ENCODE measurements around the gene VLDLR.
A peak's percentile ranks its signal among the peaks of the same experiment; 100 is the strongest.

Gene VLDLR

GRCh38 chr9:2624051-2624682 lies 2.6 kb downstream of the VLDLR start:
- no peak overlapping the region for H3K4me3 ChIP-seq (ENCODE audit: low read depth, low read length)
- no peak for TF ChIP-seq CTCF (IDR thresholded peaks at IDR 0.05; ENCODE audit: low read depth, low read length)
- DNase-seq (ENCODE audit: low read depth, low spot score): no peak
- in situ Hi-C loops (cut with HindIII; ENCODE audit: low sequenced_read_pairs): no loop called here

DNA sequence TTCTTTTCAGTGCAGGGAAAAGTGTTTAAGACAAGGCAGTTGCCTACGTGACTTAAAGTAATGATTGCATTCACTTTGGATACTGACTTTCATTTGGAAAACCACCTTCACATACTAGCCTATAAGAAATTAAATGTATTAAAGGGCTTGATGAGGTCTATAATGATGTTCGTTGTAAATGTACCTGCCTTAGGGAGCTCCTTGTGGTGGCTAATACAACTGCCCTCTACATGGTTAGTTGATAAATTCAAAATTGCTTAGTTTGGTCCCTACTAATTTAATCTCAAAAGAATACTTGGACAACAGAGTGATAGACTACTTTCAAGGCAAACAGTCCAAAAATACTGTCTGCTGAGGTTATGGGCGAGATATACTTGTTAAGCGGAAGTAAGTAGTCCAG lies 3.8 kb downstream of the VLDLR start:
- peak; percentile 9 for TF ChIP-seq CTCF (IDR thresholded peaks at IDR 0.05; ENCODE audit: low read depth, low read length)
- DNase-seq (ENCODE audit: low read depth, low spot score): no peak
- H3K4me3 ChIP-seq (ENCODE audit: low read depth, low read length): no peak overlapping the region
- in situ Hi-C loops (cut with HindIII; ENCODE audit: low sequenced_read_pairs): no loop called here

GRCh38 chr9:2628919-2629318 lies 7.3 kb downstream of the VLDLR start:
- H3K4me3 ChIP-seq (ENCODE audit: low read depth, low read length): no peak overlapping the region
- in situ Hi-C loops (cut with HindIII; ENCODE audit: low sequenced_read_pairs): no loop called here
- DNase-seq (ENCODE audit: low read depth, low spot score): no peak
- no peak for TF ChIP-seq CTCF (IDR thresholded peaks at IDR 0.05; ENCODE audit: low read depth, low read length)

GRCh38 chr9:2630158-2630557 lies 8.6 kb downstream of the VLDLR start:
- in situ Hi-C loops (cut with HindIII; ENCODE audit: low sequenced_read_pairs): no loop called here
- no peak for TF ChIP-seq CTCF (IDR thresholded peaks at IDR 0.05; ENCODE audit: low read depth, low read length)
- no peak overlapping the region for H3K4me3 ChIP-seq (ENCODE audit: low read depth, low read length)
- no peak for DNase-seq (ENCODE audit: low read depth, low spot score)

DNA sequence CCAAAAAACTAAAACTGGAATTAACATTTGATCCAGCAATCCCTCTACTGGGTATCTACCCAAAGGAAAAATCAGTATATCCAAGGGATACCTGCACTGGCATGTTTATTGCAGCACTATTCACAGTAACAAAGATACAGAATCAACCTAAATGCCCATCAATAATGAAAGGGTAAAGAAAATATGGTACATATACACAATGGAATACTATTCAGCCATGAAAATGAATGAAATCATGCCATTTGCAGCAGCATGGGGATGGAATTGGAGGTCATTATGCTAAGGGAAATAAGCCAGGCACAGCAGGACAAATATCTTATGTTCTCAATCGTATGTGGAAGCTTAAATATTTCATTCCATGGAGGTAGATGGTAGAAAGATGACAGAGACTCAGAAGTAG lies 9.7 kb downstream of the VLDLR start:
- no peak overlapping the region for H3K4me3 ChIP-seq (ENCODE audit: low read depth, low read length)
- no peak for TF ChIP-seq CTCF (IDR thresholded peaks at IDR 0.05; ENCODE audit: low read depth, low read length)
- no peak for DNase-seq (ENCODE audit: low read depth, low spot score)
- in situ Hi-C loops (cut with HindIII; ENCODE audit: low sequenced_read_pairs): no loop called here

GRCh38 chr9:2634153-2634552 lies 12.6 kb downstream of the VLDLR start:
- DNase-seq (ENCODE audit: low read depth, low spot score): no peak
- in situ Hi-C loops (cut with HindIII; ENCODE audit: low sequenced_read_pairs): no loop called here
- H3K4me3 ChIP-seq (ENCODE audit: low read depth, low read length): no peak overlapping the region
- TF ChIP-seq CTCF (IDR thresholded peaks at IDR 0.05; ENCODE audit: low read depth, low read length): no peak

- in situ Hi-C loops (cut with HindIII; ENCODE audit: low sequenced_read_pairs): no loop called here
- no peak for DNase-seq (ENCODE audit: low read depth, low spot score)
- H3K4me3 ChIP-seq (ENCODE audit: low read depth, low read length): no peak overlapping the region
- no peak for TF ChIP-seq CTCF (IDR thresholded peaks at IDR 0.05; ENCODE audit: low read depth, low read length)
Measured at GRCh38 chr9:2634818-2635217, 13.2 kb downstream of the VLDLR start.
